OCI-LY3 (cell line): ENCODE measurements around the gene TMEM256.

Experiments
- H2AFZ ChIP-seq: fragments of 200-600, 300-600 bp; shearing (Covaris generic); 2 replicates; pipeline ENCODE4 v1.6.0; 2014; ENCODE audit warnings: antibody characterized with exemption, low read depth, low read length
- H3K27ac ChIP-seq: fragments of 200-600, 300-600 bp; sonication (generic); 2 replicates; pipeline ENCODE4 v1.5.1; 2014; ENCODE audit warnings: mild to moderate bottlenecking, low read length, moderate library complexity, mixed read lengths
- H3K27me3 ChIP-seq: fragments of 200-600, 300-600 bp; sonication (generic); 2 replicates; pipeline ENCODE4 v1.6.1; 2014; ENCODE audit warnings: low read depth, low read length, mixed read lengths
- H3K36me3 ChIP-seq: fragments of 200-600, 300-600 bp; sonication (generic); replicated peaks from 2 replicates; pipeline ENCODE3; 2014; ENCODE audit warnings: low read depth, low read length, mixed read lengths
- H3K4me1 ChIP-seq: fragments of 300-600, 200-600 bp; sonication (generic); 2 replicates; pipeline ENCODE4 v1.6.1; 2014; ENCODE audit warnings: low read length, mixed read lengths
- H3K4me2 ChIP-seq: fragments of 200-600, 300-600 bp; sonication (generic); 2 replicates; pipeline ENCODE4 v1.6.1; 2014; ENCODE audit warnings: low read length, mixed read lengths
- H3K4me3 ChIP-seq: fragments of 300-600, 200-600 bp; sonication (generic); 2 replicates; pipeline ENCODE4 v1.5.1; 2014; ENCODE audit warnings: antibody characterized with exemption, mild to moderate bottlenecking, low read length, moderate library complexity
- H3K79me2 ChIP-seq: fragments of 300-600, 200-600 bp; shearing (Covaris generic); 2 replicates; pipeline ENCODE4 v1.6.1; 2014; ENCODE audit warnings: mild to moderate bottlenecking, low read length, mixed read lengths
- H3K9ac ChIP-seq: fragments of 300-600, 200-600 bp; shearing (Covaris generic); 2 replicates; pipeline ENCODE4 v1.6.0; 2014; ENCODE audit warnings: mild to moderate bottlenecking, low read length, moderate library complexity
- H3K9me3 ChIP-seq: fragments of 200-600, 300-600 bp; shearing (Covaris generic); 2 replicates; pipeline ENCODE4 v1.6.1; 2014; ENCODE audit warnings: low read length, mixed read lengths; ENCODE audit not compliant: insufficient read depth
- H4K20me1 ChIP-seq: fragments of 200-600, 300-600 bp; sonication (generic); 2 replicates; pipeline ENCODE4 v1.6.1; 2016; ENCODE audit warnings: low read length, mixed read lengths; ENCODE audit not compliant: insufficient read depth
- EZH2phosphoT487 ChIP-seq: fragments of 200-600 bp; shearing (Covaris generic); IDR thresholded peaks from 2 replicates; pipeline ENCODE4 v1.6.1; 2018; ENCODE audit warnings: antibody characterized with exemption, mixed run types, low read depth
- TF ChIP-seq, protein P1 (sequence below): fragments of 200-600, 300-600 bp; sonication (generic); IDR thresholded peaks from 2 replicates; pipeline ENCODE4 v1.5.1; 2014; ENCODE audit warnings: antibody characterized with exemption, low read length, low read depth

TMEM256 gene

DNA sequence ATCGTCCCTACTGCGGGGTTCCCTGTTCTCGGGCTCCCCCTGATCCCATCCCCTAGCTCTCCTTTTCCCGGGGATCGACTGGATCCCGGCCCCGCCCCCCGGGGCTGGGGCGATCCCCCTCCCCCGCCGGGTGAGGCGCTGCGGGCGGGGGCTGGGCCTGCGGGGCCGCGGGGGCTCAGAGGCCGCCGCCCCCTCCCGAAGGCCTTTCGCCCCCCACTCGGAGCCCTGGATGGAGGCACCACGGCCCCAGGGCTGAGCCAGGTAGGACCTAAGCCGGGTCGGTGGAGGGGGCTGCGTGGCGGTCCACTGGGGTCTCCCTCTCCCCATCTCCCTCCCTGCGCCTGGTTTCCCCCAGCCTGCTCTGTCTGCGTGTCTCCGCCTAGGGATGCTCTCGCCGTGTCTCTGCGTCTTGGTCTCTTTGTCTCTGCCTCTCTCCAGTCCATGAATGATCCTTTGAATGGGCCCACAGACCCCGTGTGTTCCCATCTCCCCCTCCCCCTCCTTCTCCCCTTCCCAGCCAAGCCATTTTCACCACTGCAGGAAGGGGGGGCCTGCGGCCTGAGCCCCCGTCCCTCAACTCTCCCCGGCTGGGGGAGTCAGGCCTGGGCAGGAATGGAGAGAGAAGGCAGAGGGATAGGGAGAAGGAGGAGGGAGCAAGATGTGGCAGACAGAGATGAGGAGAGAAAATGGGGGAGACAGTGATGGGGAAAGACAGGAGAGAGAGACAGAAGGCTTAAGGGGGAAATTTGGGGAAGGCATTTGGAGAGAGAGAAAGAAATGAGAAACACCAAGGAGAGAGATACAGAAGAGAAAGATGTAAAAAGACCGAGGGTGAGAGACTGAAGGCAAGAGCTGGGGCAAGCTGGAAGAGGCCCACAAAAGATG is 1.7 kb upstream of the TMEM256 start:
- Histone ChIP-seq H3K9me3 (no peaks in the 10 kb centered on the region), H4K20me1 (no peaks in the 10 kb centered on the region), H3K4me2 (peak overlapping the region; percentile 85), H2AFZ (no peak overlapping the region), H3K4me1 (peaks cover 10% of the 10 kb centered on the region), H3K27ac (no peak overlapping the region), H3K4me3 (peak overlapping the region; percentile 83), H3K27me3 (peaks cover 5% of the 10 kb centered on the region; the same call in 1 of the 2 replicates), H3K9ac (no peak overlapping the region), H3K79me2 (no peaks in the 10 kb centered on the region), H3K36me3 (no peaks in the 10 kb centered on the region)
- no peak for TF ChIP-seq EZH2phosphoT487
- TF ChIP-seq, protein P1, sequence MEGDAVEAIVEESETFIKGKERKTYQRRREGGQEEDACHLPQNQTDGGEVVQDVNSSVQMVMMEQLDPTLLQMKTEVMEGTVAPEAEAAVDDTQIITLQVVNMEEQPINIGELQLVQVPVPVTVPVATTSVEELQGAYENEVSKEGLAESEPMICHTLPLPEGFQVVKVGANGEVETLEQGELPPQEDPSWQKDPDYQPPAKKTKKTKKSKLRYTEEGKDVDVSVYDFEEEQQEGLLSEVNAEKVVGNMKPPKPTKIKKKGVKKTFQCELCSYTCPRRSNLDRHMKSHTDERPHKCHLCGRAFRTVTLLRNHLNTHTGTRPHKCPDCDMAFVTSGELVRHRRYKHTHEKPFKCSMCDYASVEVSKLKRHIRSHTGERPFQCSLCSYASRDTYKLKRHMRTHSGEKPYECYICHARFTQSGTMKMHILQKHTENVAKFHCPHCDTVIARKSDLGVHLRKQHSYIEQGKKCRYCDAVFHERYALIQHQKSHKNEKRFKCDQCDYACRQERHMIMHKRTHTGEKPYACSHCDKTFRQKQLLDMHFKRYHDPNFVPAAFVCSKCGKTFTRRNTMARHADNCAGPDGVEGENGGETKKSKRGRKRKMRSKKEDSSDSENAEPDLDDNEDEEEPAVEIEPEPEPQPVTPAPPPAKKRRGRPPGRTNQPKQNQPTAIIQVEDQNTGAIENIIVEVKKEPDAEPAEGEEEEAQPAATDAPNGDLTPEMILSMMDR, result no peak

DNA sequence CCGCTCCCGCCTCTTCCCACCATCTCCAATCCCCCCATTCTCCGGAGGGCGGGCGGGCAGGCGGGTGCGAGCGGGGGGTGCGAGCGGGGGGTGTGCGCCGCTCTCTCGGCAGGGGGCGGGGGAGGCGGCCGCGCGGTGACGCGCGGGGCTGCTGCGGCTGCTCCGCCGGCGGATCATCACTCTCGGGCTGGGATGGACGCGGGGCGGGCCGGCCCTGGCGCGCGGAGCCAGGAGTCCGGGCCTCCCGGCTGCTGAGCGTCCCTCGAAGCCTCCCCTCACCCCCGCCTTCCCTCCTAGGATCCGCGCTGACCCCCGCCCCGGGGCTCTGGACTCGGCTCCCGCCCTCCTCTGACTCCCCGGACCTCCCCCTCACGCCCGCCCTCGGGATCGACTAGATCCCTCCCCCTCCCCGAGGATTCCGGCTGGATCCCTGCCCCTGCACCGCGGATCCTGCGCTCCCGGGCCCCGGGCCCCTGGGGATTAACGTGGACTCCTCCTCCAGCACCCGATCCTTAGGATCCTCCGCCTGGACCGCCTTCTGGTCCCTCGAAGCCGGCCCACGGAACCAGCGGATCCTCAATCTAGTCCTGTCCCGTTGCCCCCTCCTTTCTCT is 946 bp upstream of the TMEM256 start:
- H3K27me3 ChIP-seq, result peaks cover 5% of the 10 kb centered on the region; the same call in 1 of the 2 replicates
- H3K9me3 ChIP-seq, result no peaks in the 10 kb centered on the region
- H2AFZ ChIP-seq, result peak overlapping the region; percentile 69; the same call in 1 of the 2 replicates
- no peaks in the 10 kb centered on the region for H3K79me2 ChIP-seq
- H3K4me3 ChIP-seq, result peak overlapping the region; percentile 83
- TF ChIP-seq, protein P1, result no peak
- TF ChIP-seq EZH2phosphoT487, result no peak
- peak overlapping the region; percentile 63 for H3K27ac ChIP-seq
- peak overlapping the region; percentile 85 for H3K4me2 ChIP-seq
- H4K20me1 ChIP-seq, result no peaks in the 10 kb centered on the region
- no peaks in the 10 kb centered on the region for H3K36me3 ChIP-seq
- peaks cover 10% of the 10 kb centered on the region for H3K4me1 ChIP-seq
- peak overlapping the region; percentile 68 for H3K9ac ChIP-seq

DNA sequence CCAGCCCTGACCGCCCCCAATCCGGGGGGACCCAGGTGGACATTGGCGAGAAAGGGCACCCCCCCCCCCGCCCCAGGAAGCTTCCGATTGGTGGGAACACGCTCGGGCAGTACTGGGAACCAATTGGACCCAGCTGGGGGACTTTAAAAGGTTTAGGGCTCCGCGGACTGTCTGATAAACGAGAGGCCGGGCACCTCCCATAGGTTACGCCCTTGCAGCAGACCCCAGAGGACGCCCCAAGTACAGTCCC is 245 bp downstream of the TMEM256 start:
- no peak overlapping the region for H3K27ac ChIP-seq
- H2AFZ ChIP-seq, result no peak overlapping the region
- peak overlapping the region; percentile 60 for H3K9ac ChIP-seq

More for the DNA sequence above, 245 bp downstream of the TMEM256 start:
- H3K79me2 ChIP-seq, result no peaks in the 10 kb centered on the region
- peak overlapping the region; percentile 83 for H3K4me3 ChIP-seq
- peaks cover 10% of the 10 kb centered on the region for H3K4me1 ChIP-seq
- no peaks in the 10 kb centered on the region for H3K9me3 ChIP-seq
- peaks cover 5% of the 10 kb centered on the region; the same call in 1 of the 2 replicates for H3K27me3 ChIP-seq
- TF ChIP-seq, protein P1, result no peak
- no peak for TF ChIP-seq EZH2phosphoT487
- H3K36me3 ChIP-seq, result no peaks in the 10 kb centered on the region
- peak overlapping the region; percentile 73 for H3K4me2 ChIP-seq
- no peaks in the 10 kb centered on the region for H4K20me1 ChIP-seq
